ENCODE results near the gene DLG2. TPM values are rescaled to one million over a fixed set of nuclear protein-coding genes. Genes with fewer than 3 reads are reported as not detected.

Gene DLG2
- polyA plus RNA-seq, 3 donors = 0.24 to 0.39 TPM; not detected in 1

- 100% methylated on average over 1 of the region's 2 CpGs for WGBS (ENCODE audit: insufficient coverage)
- Mint-ChIP-seq H3K9me3 (peaks cover 0 to 2% (median 0%) of the 10 kb centered on the region in 7 donors), H3K4me3 (no peak overlapping the region), H3K4me1 (no peaks in the 10 kb centered on the region), H3K27me3 (ENCODE audit: low read depth in 3 of 3) (no peaks in the 10 kb centered on the region), H3K36me3 (no peaks in the 10 kb centered on the region), H3K27ac (no peak overlapping the region)
- Histone ChIP-seq H3K36me3 (replicated peaks in 1 of 2; ENCODE audit: control insufficient read depth in 1 of 2, insufficient read depth in 2 of 2, low read length in 2 of 2) (no peaks in the 10 kb centered on the region), H2AFZ (ENCODE audit: insufficient read depth, low read depth, low read length, poor library complexity, severe bottlenecking) (no peak overlapping the region), H3K27me3 (ENCODE audit: control insufficient read depth in 2 of 2, insufficient read depth in 2 of 2, low read length in 2 of 2) (no peaks in the 10 kb centered on the region), H3K4me1 (ENCODE audit: control insufficient read depth in 1 of 2, insufficient read depth in 2 of 2, low read length in 2 of 2) (no peaks in the 10 kb centered on the region), H3K9ac (ENCODE audit: insufficient read depth, low read length, poor library complexity, severe bottlenecking) (no peak overlapping the region), H3K79me2 (ENCODE audit: insufficient read depth, low read length) (no peaks in the 10 kb centered on the region), H3K4me3 (replicated peaks in 1 of 3; ENCODE audit: low read depth in 2 of 3, low read length in 3 of 3) (no peak overlapping the region), H4K20me1 (ENCODE audit: insufficient read depth, low read length) (no peaks in the 10 kb centered on the region), H3K27ac (ENCODE audit: low read depth in 1 of 2, low read length in 2 of 2) (no peak overlapping the region), H3K4me2 (replicated peaks; ENCODE audit: extremely low read depth, low read length, poor library complexity, severe bottlenecking) (no peak overlapping the region), H3K9me3 (replicated peaks in 1 of 2; ENCODE audit: control insufficient read depth in 1 of 2, insufficient read depth in 1 of 2, low read length in 2 of 2) (no peaks in the 10 kb centered on the region)
- intact Hi-C loops (cut with micrococcal nuclease) = no loop called here
- DNase-seq = no peak
- TF ChIP-seq CTCF (IDR thresholded peaks at IDR 0.05) = no peak
Observed at GRCh38 chr11:84819537-84819936, 807.6 kb downstream of the DLG2 start.

GRCh38 chr11:84819128-84819527, 808.0 kb downstream of the DLG2 start:
- no peaks in the 10 kb centered on the region for H3K27me3 ChIP-seq (ENCODE audit: control insufficient read depth in 2 of 2, insufficient read depth in 2 of 2, low read length in 2 of 2)
- no peaks in the 10 kb centered on the region for H3K36me3 ChIP-seq (replicated peaks in 1 of 2; ENCODE audit: control insufficient read depth in 1 of 2, insufficient read depth in 2 of 2, low read length in 2 of 2)
- H3K36me3 Mint-ChIP-seq = no peaks in the 10 kb centered on the region
- H4K20me1 ChIP-seq (ENCODE audit: insufficient read depth, low read length) = no peaks in the 10 kb centered on the region
- H3K4me3 Mint-ChIP-seq = no peak overlapping the region
- H3K27ac Mint-ChIP-seq = no peak overlapping the region
- no peak overlapping the region for H3K4me2 ChIP-seq (replicated peaks; ENCODE audit: extremely low read depth, low read length, poor library complexity, severe bottlenecking)
- no peak overlapping the region for H3K27ac ChIP-seq (ENCODE audit: low read depth in 1 of 2, low read length in 2 of 2)
- WGBS (ENCODE audit: insufficient coverage) = no CpG with 5 or more reads among the region's 1 CpG
- intact Hi-C loops (cut with micrococcal nuclease) = no loop called here
- no peaks in the 10 kb centered on the region for H3K4me1 ChIP-seq (ENCODE audit: control insufficient read depth in 1 of 2, insufficient read depth in 2 of 2, low read length in 2 of 2)
- H3K27me3 Mint-ChIP-seq (ENCODE audit: low read depth in 3 of 3) = no peaks in the 10 kb centered on the region
- no peak overlapping the region for H3K9ac ChIP-seq (ENCODE audit: insufficient read depth, low read length, poor library complexity, severe bottlenecking)
- TF ChIP-seq CTCF (IDR thresholded peaks at IDR 0.05) = no peak
- peaks cover 0 to 2% (median 0%) of the 10 kb centered on the region in 7 donors for H3K9me3 Mint-ChIP-seq
- H3K4me3 ChIP-seq (replicated peaks in 1 of 3; ENCODE audit: low read depth in 2 of 3, low read length in 3 of 3) = no peak overlapping the region
- no peaks in the 10 kb centered on the region for H3K9me3 ChIP-seq (replicated peaks in 1 of 2; ENCODE audit: control insufficient read depth in 1 of 2, insufficient read depth in 1 of 2, low read length in 2 of 2)
- no peak overlapping the region for H2AFZ ChIP-seq (ENCODE audit: insufficient read depth, low read depth, low read length, poor library complexity, severe bottlenecking)
- no peaks in the 10 kb centered on the region for H3K79me2 ChIP-seq (ENCODE audit: insufficient read depth, low read length)
- no peak for DNase-seq
- H3K4me1 Mint-ChIP-seq = no peaks in the 10 kb centered on the region

Measured in CD14-positive monocyte (primary cell).